ENCODE measurements around the gene ITPR1. TPM values are rescaled to one million over a fixed set of nuclear protein-coding genes. Genes with fewer than 3 reads are reported as not detected.

The ITPR1 gene
- total and polyA plus RNA-seq, 4 donors = 3.7 to 39.4 (median 8.2) TPM

DNA sequence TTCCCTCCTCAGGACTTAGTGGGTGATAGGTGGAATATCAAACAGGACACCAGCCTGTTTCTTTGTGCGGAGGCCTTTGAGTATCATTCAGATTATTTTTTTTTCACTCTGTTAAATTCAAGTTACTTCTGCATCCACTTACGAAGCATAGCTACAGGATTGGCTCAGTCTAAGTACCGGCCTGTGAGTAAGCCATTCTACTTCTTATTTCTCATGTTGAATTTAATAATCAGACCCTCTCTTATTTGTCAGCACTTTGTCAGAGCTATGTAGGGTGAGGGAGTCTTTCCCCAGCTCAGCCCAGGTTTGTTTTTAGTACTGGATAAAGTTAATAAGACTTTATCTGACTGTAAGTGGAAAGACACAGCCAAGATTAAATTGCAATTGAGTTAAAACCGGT is 54.7 kb downstream of the ITPR1 start:
- TF ChIP-seq RXRA (IDR thresholded peaks at IDR 0.05) = no peak
- TF ChIP-seq EGR1 (IDR thresholded peaks at IDR 0.05; ENCODE audit: low read depth in 2 of 2) = no peak
- TF ChIP-seq, protein P1, sequence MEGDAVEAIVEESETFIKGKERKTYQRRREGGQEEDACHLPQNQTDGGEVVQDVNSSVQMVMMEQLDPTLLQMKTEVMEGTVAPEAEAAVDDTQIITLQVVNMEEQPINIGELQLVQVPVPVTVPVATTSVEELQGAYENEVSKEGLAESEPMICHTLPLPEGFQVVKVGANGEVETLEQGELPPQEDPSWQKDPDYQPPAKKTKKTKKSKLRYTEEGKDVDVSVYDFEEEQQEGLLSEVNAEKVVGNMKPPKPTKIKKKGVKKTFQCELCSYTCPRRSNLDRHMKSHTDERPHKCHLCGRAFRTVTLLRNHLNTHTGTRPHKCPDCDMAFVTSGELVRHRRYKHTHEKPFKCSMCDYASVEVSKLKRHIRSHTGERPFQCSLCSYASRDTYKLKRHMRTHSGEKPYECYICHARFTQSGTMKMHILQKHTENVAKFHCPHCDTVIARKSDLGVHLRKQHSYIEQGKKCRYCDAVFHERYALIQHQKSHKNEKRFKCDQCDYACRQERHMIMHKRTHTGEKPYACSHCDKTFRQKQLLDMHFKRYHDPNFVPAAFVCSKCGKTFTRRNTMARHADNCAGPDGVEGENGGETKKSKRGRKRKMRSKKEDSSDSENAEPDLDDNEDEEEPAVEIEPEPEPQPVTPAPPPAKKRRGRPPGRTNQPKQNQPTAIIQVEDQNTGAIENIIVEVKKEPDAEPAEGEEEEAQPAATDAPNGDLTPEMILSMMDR (IDR thresholded peaks at IDR 0.05; ENCODE audit: low read depth, low read length, missing input control) = no peak
- TF ChIP-seq REST (IDR thresholded peaks at IDR 0.05) = no peak
- no peak for TF ChIP-seq GABPA (IDR thresholded peaks at IDR 0.05 in 1 of 2, conservative IDR thresholded peaks at IDR 0.05 in 1 of 2)
- TF ChIP-seq ZBTB33 (IDR thresholded peaks at IDR 0.05) = no peak
- no peak for TF ChIP-seq SP1 (IDR thresholded peaks at IDR 0.05)
- TF ChIP-seq, protein P2, sequence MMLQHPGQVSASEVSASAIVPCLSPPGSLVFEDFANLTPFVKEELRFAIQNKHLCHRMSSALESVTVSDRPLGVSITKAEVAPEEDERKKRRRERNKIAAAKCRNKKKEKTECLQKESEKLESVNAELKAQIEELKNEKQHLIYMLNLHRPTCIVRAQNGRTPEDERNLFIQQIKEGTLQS (IDR thresholded peaks at IDR 0.05) = no peak
- TF ChIP-seq TAF1 (conservative IDR thresholded peaks at IDR 0.05) = no peak
- no peak for TF ChIP-seq HNF4G (IDR thresholded peaks at IDR 0.05)
- TF ChIP-seq YY1 (IDR thresholded peaks at IDR 0.05) = no peak
- no peak for TF ChIP-seq RAD21 (IDR thresholded peaks at IDR 0.05)
- no peak for TF ChIP-seq HNF4A (conservative IDR thresholded peaks at IDR 0.05)
- no peak for TF ChIP-seq FOXA1 (IDR thresholded peaks at IDR 0.05)
- TF ChIP-seq FOXA2 (IDR thresholded peaks at IDR 0.05) = no peak
- no peak for TF ChIP-seq NR2F2 (IDR thresholded peaks at IDR 0.05)
- no peak for TF ChIP-seq MAX (IDR thresholded peaks at IDR 0.05)
- no peak for TF ChIP-seq JUND (IDR thresholded peaks at IDR 0.05)
- Histone ChIP-seq H3K4me1 (ENCODE audit: control insufficient read depth in 4 of 4, insufficient read depth in 4 of 4, low read length in 3 of 4) (no peaks in the 10 kb centered on the region), H3K27me3 (ENCODE audit: control insufficient read depth in 4 of 4, insufficient read depth in 4 of 4, low read length in 3 of 4) (no peaks in the 10 kb centered on the region), H3K4me3 (ENCODE audit: low read depth in 1 of 3, low read length in 3 of 3) (no peak overlapping the region), H3K9me3 (ENCODE audit: control insufficient read depth in 4 of 4, low read length in 3 of 4) (no peaks in the 10 kb centered on the region), H3K36me3 (ENCODE audit: control insufficient read depth in 4 of 4, insufficient read depth in 3 of 4, low read depth in 1 of 4, low read length in 3 of 4) (no peaks in the 10 kb centered on the region), H3K9ac (ENCODE audit: low read depth in 1 of 2, low read length in 2 of 2) (no peak overlapping the region), H3K27ac (ENCODE audit: low read depth in 1 of 2, low read length in 2 of 2) (no peak overlapping the region)
- 81% methylated on average over 4 of the region's 4 CpGs for WGBS
- DNase-seq (ENCODE audit: low spot score) = no peak
